HG03064 (cell line): Measurements from ENCODE around the gene KCTD17.

Experiments
- ATAC-seq: cut with Tn5 transposase; IDR thresholded peaks from one replicate; pipeline ENCODE4 v1.9.1; 2021; ENCODE audit warnings: low read depth; ENCODE audit not compliant: unreplicated experiment

Gene KCTD17

GRCh38 chr22:37036655-37037377 lies 14.7 kb upstream of the KCTD17 start:
- ATAC-seq = no peak

- ATAC-seq = no peak
Measured at GRCh38 chr22:37037669-37038068, 13.9 kb upstream of the KCTD17 start.

- no peak for ATAC-seq
Measured at GRCh38 chr22:37039466-37039865, 12.1 kb upstream of the KCTD17 start.

- no peak for ATAC-seq
Measured at GRCh38 chr22:37043209-37043827, 8.2 kb upstream of the KCTD17 start.

- ATAC-seq = no peak
Measured at GRCh38 chr22:37043828-37044538, 7.6 kb upstream of the KCTD17 start.

- no peak for ATAC-seq
Measured at GRCh38 chr22:37044634-37045625, 6.6 kb upstream of the KCTD17 start.

GRCh38 chr22:37045958-37046357 lies 5.6 kb upstream of the KCTD17 start:
- no peak for ATAC-seq

- no peak for ATAC-seq
Measured at GRCh38 chr22:37046589-37046988, 5.0 kb upstream of the KCTD17 start.

GRCh38 chr22:37047006-37047405 lies 4.5 kb upstream of the KCTD17 start:
- no peak for ATAC-seq

- no peak for ATAC-seq
Measured at GRCh38 chr22:37048133-37048532, 3.4 kb upstream of the KCTD17 start.

GRCh38 chr22:37049224-37049623 lies 2.3 kb upstream of the KCTD17 start:
- ATAC-seq = no peak

- no peak for ATAC-seq
Measured at GRCh38 chr22:37050913-37051312, 629 bp upstream of the KCTD17 start.

GRCh38 chr22:37052386-37053309 lies 1.1 kb downstream of the KCTD17 start:
- ATAC-seq = no peak

- no peak for ATAC-seq
Measured at GRCh38 chr22:37053310-37054055, 1.9 kb downstream of the KCTD17 start.

- no peak for ATAC-seq
Measured at GRCh38 chr22:37054056-37054395, 2.5 kb downstream of the KCTD17 start.

- no peak for ATAC-seq
Measured at GRCh38 chr22:37054600-37055365, 3.2 kb downstream of the KCTD17 start.

- no peak for ATAC-seq
Measured at GRCh38 chr22:37056246-37056645, 4.7 kb downstream of the KCTD17 start.

- ATAC-seq = no peak
Measured at GRCh38 chr22:37057226-37057625, 5.7 kb downstream of the KCTD17 start.
